ENCODE measurements around the gene PIK3R5.
"Not testable (repeated sequence)": the region's sequence is repeated elsewhere in the genome, so short reads cannot be mapped to it uniquely, and the experiment has no call there.

Gene PIK3R5

DNA sequence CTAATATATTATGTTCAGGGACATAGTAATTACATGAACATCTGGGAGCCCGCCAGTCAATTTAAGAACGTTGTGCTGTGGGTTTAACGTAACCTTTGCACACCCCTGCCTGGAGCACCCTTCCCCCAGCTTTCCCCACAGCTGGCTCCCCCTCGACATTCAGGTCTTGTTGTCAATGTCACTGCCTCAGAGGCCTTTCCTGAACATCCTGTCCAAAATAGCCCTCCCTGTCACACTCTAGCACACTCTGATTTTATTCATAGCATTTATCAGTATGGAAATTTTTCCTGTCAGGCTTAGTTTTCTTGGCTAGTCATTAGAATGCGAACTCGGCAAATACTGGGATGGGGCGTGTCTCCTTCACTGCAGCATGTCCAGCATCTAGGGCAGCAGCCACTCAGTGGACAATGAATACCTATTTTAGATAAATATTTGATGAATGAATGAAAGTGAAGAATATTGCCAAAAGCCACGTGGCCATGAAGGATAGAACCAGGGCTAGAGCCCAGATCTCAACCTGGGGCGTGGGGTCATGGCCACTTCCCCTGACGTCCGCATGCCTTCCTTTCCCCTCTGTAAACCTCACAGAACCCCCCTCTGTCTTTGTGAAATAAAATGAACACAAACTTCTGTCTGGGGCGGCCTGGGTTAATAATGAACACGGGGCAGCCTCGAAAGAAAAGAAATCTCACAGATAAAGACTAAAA lies 108.5 kb downstream of the PIK3R5 start:
- H3K9me2 ChIP-seq (replicated peaks; ENCODE audit: insufficient read depth, low read length), result no peaks in the 10 kb centered on the region
- H3K79me2 ChIP-seq (ENCODE audit: insufficient read depth, low read length), result no peaks in the 10 kb centered on the region
- H3K27me3 ChIP-seq (ENCODE audit: low read length), result no peaks in the 10 kb centered on the region
- TF ChIP-seq, protein P1, sequence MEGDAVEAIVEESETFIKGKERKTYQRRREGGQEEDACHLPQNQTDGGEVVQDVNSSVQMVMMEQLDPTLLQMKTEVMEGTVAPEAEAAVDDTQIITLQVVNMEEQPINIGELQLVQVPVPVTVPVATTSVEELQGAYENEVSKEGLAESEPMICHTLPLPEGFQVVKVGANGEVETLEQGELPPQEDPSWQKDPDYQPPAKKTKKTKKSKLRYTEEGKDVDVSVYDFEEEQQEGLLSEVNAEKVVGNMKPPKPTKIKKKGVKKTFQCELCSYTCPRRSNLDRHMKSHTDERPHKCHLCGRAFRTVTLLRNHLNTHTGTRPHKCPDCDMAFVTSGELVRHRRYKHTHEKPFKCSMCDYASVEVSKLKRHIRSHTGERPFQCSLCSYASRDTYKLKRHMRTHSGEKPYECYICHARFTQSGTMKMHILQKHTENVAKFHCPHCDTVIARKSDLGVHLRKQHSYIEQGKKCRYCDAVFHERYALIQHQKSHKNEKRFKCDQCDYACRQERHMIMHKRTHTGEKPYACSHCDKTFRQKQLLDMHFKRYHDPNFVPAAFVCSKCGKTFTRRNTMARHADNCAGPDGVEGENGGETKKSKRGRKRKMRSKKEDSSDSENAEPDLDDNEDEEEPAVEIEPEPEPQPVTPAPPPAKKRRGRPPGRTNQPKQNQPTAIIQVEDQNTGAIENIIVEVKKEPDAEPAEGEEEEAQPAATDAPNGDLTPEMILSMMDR (IDR thresholded peaks at IDR 0.05; ENCODE audit: insufficient read depth, low read length, poor library complexity, severe bottlenecking), result no peak
- no peak for TF ChIP-seq EZH2phosphoT487 (conservative IDR thresholded peaks at IDR 0.05; ENCODE audit: low read length)
- no peak overlapping the region for H3K4me3 ChIP-seq (ENCODE audit: insufficient read depth, low read length, poor library complexity, severe bottlenecking)
- H3K36me3 ChIP-seq (ENCODE audit: low read length), result no peaks in the 10 kb centered on the region
- no peaks in the 10 kb centered on the region for H4K20me1 ChIP-seq (ENCODE audit: low read depth, low read length)
- H2AFZ ChIP-seq (ENCODE audit: low read depth, low read length, severe bottlenecking), result no peak overlapping the region
- H3K9ac ChIP-seq (ENCODE audit: low read length), result no peak overlapping the region
- H3K27ac ChIP-seq (ENCODE audit: low read depth, low read length), result no peak overlapping the region
- H3K9me3 ChIP-seq (ENCODE audit: insufficient read depth, low read length), result no peaks in the 10 kb centered on the region
- H3K4me2 ChIP-seq (ENCODE audit: low read depth, low read length, poor library complexity, severe bottlenecking), result no peak overlapping the region
- no peaks in the 10 kb centered on the region for H3F3A ChIP-seq (ENCODE audit: insufficient read depth)

DNA sequence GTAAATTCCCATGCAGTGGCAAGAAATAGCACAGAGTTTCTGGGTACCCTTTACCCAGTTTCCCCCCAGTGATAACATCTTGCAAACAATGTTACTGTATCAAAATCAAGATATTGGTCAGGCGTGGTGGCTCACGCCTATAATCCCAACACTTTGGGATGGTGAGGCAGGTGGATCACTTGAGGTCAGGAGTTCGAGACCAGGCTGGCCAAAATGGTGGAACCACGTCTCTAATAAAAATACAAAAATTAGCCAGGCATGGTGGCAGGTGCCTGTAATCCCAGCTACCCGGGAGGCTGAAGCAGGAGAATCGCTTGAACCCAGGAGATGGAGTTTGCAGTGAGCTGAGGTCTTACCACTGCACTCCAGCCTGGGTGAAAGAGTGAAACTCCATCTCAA lies 109.3 kb downstream of the PIK3R5 start:
- H3K4me2 ChIP-seq (ENCODE audit: low read depth, low read length, poor library complexity, severe bottlenecking); H3K79me2 ChIP-seq (ENCODE audit: insufficient read depth, low read length); H2AFZ ChIP-seq (ENCODE audit: low read depth, low read length, severe bottlenecking); H3K27ac ChIP-seq (ENCODE audit: low read depth, low read length); H3K9ac ChIP-seq (ENCODE audit: low read length); H3K36me3 ChIP-seq (ENCODE audit: low read length); H3K27me3 ChIP-seq (ENCODE audit: low read length); H3F3A ChIP-seq (ENCODE audit: insufficient read depth); H3K4me3 ChIP-seq (ENCODE audit: insufficient read depth, low read length, poor library complexity, severe bottlenecking); H3K9me3 ChIP-seq (ENCODE audit: insufficient read depth, low read length); H4K20me1 ChIP-seq (ENCODE audit: low read depth, low read length); H3K9me2 ChIP-seq (replicated peaks; ENCODE audit: insufficient read depth, low read length): not testable (repeated sequence)

DNA sequence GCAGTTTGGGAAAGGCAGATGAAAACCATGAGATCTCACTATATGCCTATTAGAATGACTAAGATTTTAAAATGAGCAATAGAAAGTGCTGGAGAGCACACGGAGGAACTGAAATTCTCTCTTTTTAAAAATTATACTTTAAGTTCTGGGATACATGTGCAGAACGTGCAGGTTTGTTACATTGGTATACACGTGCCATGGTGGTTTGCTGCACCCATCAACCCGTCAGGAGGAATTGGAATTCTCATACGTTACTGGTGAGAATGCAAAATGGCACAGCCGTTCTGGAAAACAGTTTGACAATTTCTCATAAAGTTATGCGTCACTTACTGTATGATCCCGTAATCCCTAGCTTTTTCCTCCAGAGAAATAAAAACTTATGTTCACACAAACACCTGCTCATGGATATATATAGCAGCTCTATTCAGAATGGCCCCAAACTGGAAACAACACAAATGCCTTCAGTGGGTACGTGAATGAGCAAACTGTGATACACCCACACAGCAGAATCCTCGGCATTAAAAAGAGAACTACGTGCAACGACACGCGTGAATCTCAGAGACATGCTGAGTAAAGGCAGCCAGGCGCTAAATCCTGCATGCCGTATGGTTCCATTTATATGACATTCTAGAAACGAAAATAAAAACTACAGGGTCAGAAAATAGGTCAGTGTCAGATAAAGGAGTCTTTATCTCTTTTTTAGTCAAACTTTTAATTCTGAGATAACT lies 109.9 kb downstream of the PIK3R5 start:
- Histone ChIP-seq H3K4me3 (ENCODE audit: insufficient read depth, low read length, poor library complexity, severe bottlenecking) (no peak overlapping the region), H3K79me2 (ENCODE audit: insufficient read depth, low read length) (no peaks in the 10 kb centered on the region), H3K9ac (ENCODE audit: low read length) (no peak overlapping the region), H3K4me2 (ENCODE audit: low read depth, low read length, poor library complexity, severe bottlenecking) (no peak overlapping the region), H3K9me2 (replicated peaks; ENCODE audit: insufficient read depth, low read length) (no peaks in the 10 kb centered on the region), H3F3A (ENCODE audit: insufficient read depth) (no peaks in the 10 kb centered on the region), H2AFZ (ENCODE audit: low read depth, low read length, severe bottlenecking) (no peak overlapping the region), H3K27ac (ENCODE audit: low read depth, low read length) (no peak overlapping the region), H3K27me3 (ENCODE audit: low read length) (no peaks in the 10 kb centered on the region), H3K9me3 (ENCODE audit: insufficient read depth, low read length) (no peaks in the 10 kb centered on the region), H3K36me3 (ENCODE audit: low read length) (no peaks in the 10 kb centered on the region), H4K20me1 (ENCODE audit: low read depth, low read length) (no peaks in the 10 kb centered on the region)
- TF ChIP-seq EZH2phosphoT487 (conservative IDR thresholded peaks at IDR 0.05; ENCODE audit: low read length), result no peak
- TF ChIP-seq, protein P1 (IDR thresholded peaks at IDR 0.05; ENCODE audit: insufficient read depth, low read length, poor library complexity, severe bottlenecking), result no peak

DNA sequence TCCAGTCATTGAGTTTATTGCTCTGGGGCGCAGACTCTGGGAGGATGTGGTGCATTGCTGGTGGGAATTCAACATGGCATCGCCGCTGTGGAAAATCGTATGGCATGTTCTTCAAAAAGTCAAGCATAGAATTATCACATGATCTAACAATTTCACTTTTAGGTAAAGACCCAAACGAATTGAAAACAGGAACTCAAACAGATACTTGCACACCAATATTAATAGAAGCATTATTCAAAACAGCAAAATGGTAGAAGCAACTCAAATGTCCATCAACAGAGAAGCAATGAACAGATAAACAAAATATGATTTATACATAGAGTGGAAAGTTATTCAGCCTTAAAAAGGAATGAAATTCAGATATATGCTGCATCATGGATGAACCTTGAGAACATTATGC lies 113.9 kb downstream of the PIK3R5 start:
- no peaks in the 10 kb centered on the region for H4K20me1 ChIP-seq (ENCODE audit: low read depth, low read length)
- H3K27me3 ChIP-seq (ENCODE audit: low read length), result 0 out of 2 replicates have a peak, but pooled peaks cover 3% of the 10 kb centered on the region
- H3K9me3 ChIP-seq (ENCODE audit: insufficient read depth, low read length), result no peaks in the 10 kb centered on the region
- H3K4me3 ChIP-seq (ENCODE audit: insufficient read depth, low read length, poor library complexity, severe bottlenecking), result no peak overlapping the region
- H3K9ac ChIP-seq (ENCODE audit: low read length), result no peak overlapping the region
- no peak overlapping the region for H3K4me2 ChIP-seq (ENCODE audit: low read depth, low read length, poor library complexity, severe bottlenecking)
- H3F3A ChIP-seq (ENCODE audit: insufficient read depth), result no peaks in the 10 kb centered on the region
- H3K27ac ChIP-seq (ENCODE audit: low read depth, low read length), result no peak overlapping the region
- no peaks in the 10 kb centered on the region for H3K36me3 ChIP-seq (ENCODE audit: low read length)
- no peaks in the 10 kb centered on the region for H3K79me2 ChIP-seq (ENCODE audit: insufficient read depth, low read length)
- TF ChIP-seq EZH2phosphoT487 (conservative IDR thresholded peaks at IDR 0.05; ENCODE audit: low read length), result no peak
- TF ChIP-seq, protein P1 (IDR thresholded peaks at IDR 0.05; ENCODE audit: insufficient read depth, low read length, poor library complexity, severe bottlenecking), result no peak
- H3K9me2 ChIP-seq (replicated peaks; ENCODE audit: insufficient read depth, low read length), result no peaks in the 10 kb centered on the region
- no peak overlapping the region for H2AFZ ChIP-seq (ENCODE audit: low read depth, low read length, severe bottlenecking)

Data from SU-DHL-6 (cell line).